Mesodermal cell (in vitro differentiated cells): ENCODE data around the gene EDC4.
"Not testable (repeated sequence)": the region's sequence is repeated elsewhere in the genome, so short reads cannot be mapped to it uniquely, and the experiment has no call there.

Experiments used
- H3K27ac ChIP-seq: 2 replicates; pipeline ENCODE4 v1.7.0; 2013; ENCODE audit warnings: mild to moderate bottlenecking, low read depth, low read length, moderate library complexity; ENCODE audit not compliant: severe bottlenecking
- H3K36me3 ChIP-seq: 2 replicates; pipeline ENCODE4 v1.7.1; 2013; ENCODE audit warnings: mild to moderate bottlenecking, low read length, moderate library complexity; ENCODE audit not compliant: control insufficient read depth, insufficient read depth
- H3K4me1 ChIP-seq: one replicate; pipeline ENCODE4 v1.7.1; 2013; ENCODE audit warnings: mild to moderate bottlenecking, low read length; ENCODE audit not compliant: insufficient read depth, control insufficient read depth, poor library complexity, severe bottlenecking
- H3K4me3 ChIP-seq: 2 replicates; pipeline ENCODE4 v1.7.0; 2013; ENCODE audit warnings: low read length, control low read depth, mild to moderate bottlenecking; ENCODE audit not compliant: insufficient read depth, poor library complexity, severe bottlenecking; ENCODE audit errors: extremely low read depth
- H3K9me3 ChIP-seq: 2 replicates; pipeline ENCODE4 v1.7.1; 2013; ENCODE audit warnings: mild to moderate bottlenecking, low read length, moderate library complexity; ENCODE audit not compliant: control insufficient read depth
- WGBS, 2 experiments: methylation state at CpG; one replicate each; pipeline ENCODE4 v1.1.5; 2013; ENCODE audit warnings: missing lambda C conversion rate in 2 of 2; ENCODE audit not compliant: insufficient coverage in 2 of 2; 5-methylcytosine and 5-hydroxymethylcytosine counted together

EDC4 gene

GRCh38 chr16:67848118-67848517, 24.7 kb upstream of the EDC4 start:
- WGBS, 2 experiments = 93 to 97% methylated on average over 8 to 11 of the region's 11 CpGs
- Histone ChIP-seq H3K4me3 (peak overlapping the region; percentile 99), H3K36me3 (peaks cover 42% of the 10 kb centered on the region), H3K27ac (peak overlapping the region; percentile 93), H3K4me1 (peaks cover 25% of the 10 kb centered on the region), H3K9me3 (no peaks in the 10 kb centered on the region)

- Histone ChIP-seq H3K4me1 (peaks cover 18% of the 10 kb centered on the region), H3K4me3 (no peak overlapping the region), H3K27ac (no peak overlapping the region), H3K9me3 (no peaks in the 10 kb centered on the region), H3K36me3 (peaks cover 67% of the 10 kb centered on the region)
- 93 to 95% methylated on average over 2 to 3 of the region's 3 CpGs for WGBS, 2 experiments
Measured at GRCh38 chr16:67853670-67854069, 19.2 kb upstream of the EDC4 start.

GRCh38 chr16:67855789-67856188, 17.1 kb upstream of the EDC4 start:
- 94 to 95% methylated on average over 7 to 9 of the region's 10 CpGs for WGBS, 2 experiments
- Histone ChIP-seq H3K4me1 (peaks cover 19% of the 10 kb centered on the region), H3K4me3 (no peak overlapping the region), H3K9me3 (no peaks in the 10 kb centered on the region), H3K36me3 (peaks cover 74% of the 10 kb centered on the region), H3K27ac (no peak overlapping the region)

GRCh38 chr16:67856927-67857546, 15.8 kb upstream of the EDC4 start:
- Histone ChIP-seq H3K36me3 (peaks cover 74% of the 10 kb centered on the region), H3K27ac (peak overlapping the region; percentile 91), H3K9me3 (no peaks in the 10 kb centered on the region), H3K4me3 (no peak overlapping the region), H3K4me1 (peaks cover 23% of the 10 kb centered on the region)
- WGBS, 2 experiments = 89 to 98% methylated on average over 3 to 4 of the region's 5 CpGs

GRCh38 chr16:67857547-67858233, 15.2 kb upstream of the EDC4 start:
- Histone ChIP-seq H3K9me3 (no peaks in the 10 kb centered on the region), H3K27ac (peak overlapping the region; percentile 91), H3K4me3 (no peak overlapping the region), H3K36me3 (peaks cover 76% of the 10 kb centered on the region), H3K4me1 (peaks cover 28% of the 10 kb centered on the region)
- WGBS, 2 experiments = 73 to 97% methylated on average over 2 to 3 of the region's 3 CpGs

GRCh38 chr16:67858500-67858899, 14.4 kb upstream of the EDC4 start:
- Histone ChIP-seq H3K4me1 (peaks cover 34% of the 10 kb centered on the region), H3K9me3 (no peaks in the 10 kb centered on the region), H3K27ac (peak overlapping the region; percentile 91), H3K36me3 (peaks cover 74% of the 10 kb centered on the region), H3K4me3 (no peak overlapping the region)
- 92 to 97% methylated on average over 3 to 4 of the region's 4 CpGs for WGBS, 2 experiments

- no peak overlapping the region for H3K27ac ChIP-seq
- no peaks in the 10 kb centered on the region for H3K9me3 ChIP-seq
- peaks cover 74% of the 10 kb centered on the region for H3K36me3 ChIP-seq
- H3K4me1 ChIP-seq = peaks cover 34% of the 10 kb centered on the region
- H3K4me3 ChIP-seq = no peak overlapping the region
- WGBS, 2 experiments = 91 to 100% methylated on average over 5 to 6 of the region's 8 CpGs
Measured at GRCh38 chr16:67860589-67861398, 12.1 kb upstream of the EDC4 start.

GRCh38 chr16:67861877-67862276, 11.0 kb upstream of the EDC4 start:
- no peak overlapping the region for H3K27ac ChIP-seq

GRCh38 chr16:67862623-67863583, 9.9 kb upstream of the EDC4 start:
- H3K36me3 ChIP-seq = peaks cover 91% of the 10 kb centered on the region

More at GRCh38 chr16:67861877-67862276, 11.0 kb upstream of the EDC4 start:
- H3K9me3 ChIP-seq = no peaks in the 10 kb centered on the region
- no peak overlapping the region for H3K4me3 ChIP-seq
- 98 to 99% methylated on average over 6 of the region's 6 CpGs for WGBS, 2 experiments
- peaks cover 29% of the 10 kb centered on the region for H3K4me1 ChIP-seq
- H3K36me3 ChIP-seq = peaks cover 81% of the 10 kb centered on the region

GRCh38 chr16:67864044-67864443, 8.8 kb upstream of the EDC4 start:
- H3K27ac ChIP-seq, H3K9me3 ChIP-seq, H3K4me3 ChIP-seq: not testable (repeated sequence)
- Histone ChIP-seq H3K36me3 (peaks cover 93% of the 10 kb centered on the region), H3K4me1 (peaks cover 17% of the 10 kb centered on the region)
- WGBS, 2 experiments = 96 to 100% methylated on average over 3 to 5 of the region's 6 CpGs

More at GRCh38 chr16:67862623-67863583, 9.9 kb upstream of the EDC4 start:
- Histone ChIP-seq H3K4me3 (no peak overlapping the region), H3K4me1 (peaks cover 21% of the 10 kb centered on the region), H3K27ac (peak overlapping the region; percentile 59), H3K9me3 (no peaks in the 10 kb centered on the region)
- WGBS, 2 experiments = 95 to 96% methylated on average over 8 of the region's 11 CpGs
